Measurements from ENCODE around the gene PPM1K. TPM values are rescaled to one million over a fixed set of nuclear protein-coding genes. Genes with fewer than 3 reads are reported as not detected.

Gene PPM1K
- total RNA-seq: 10 to 100 TPM in 1 of 4 donors, 1 to 10 TPM in 3; 7.8 to 10.5 (median 9.2) TPM

DNA sequence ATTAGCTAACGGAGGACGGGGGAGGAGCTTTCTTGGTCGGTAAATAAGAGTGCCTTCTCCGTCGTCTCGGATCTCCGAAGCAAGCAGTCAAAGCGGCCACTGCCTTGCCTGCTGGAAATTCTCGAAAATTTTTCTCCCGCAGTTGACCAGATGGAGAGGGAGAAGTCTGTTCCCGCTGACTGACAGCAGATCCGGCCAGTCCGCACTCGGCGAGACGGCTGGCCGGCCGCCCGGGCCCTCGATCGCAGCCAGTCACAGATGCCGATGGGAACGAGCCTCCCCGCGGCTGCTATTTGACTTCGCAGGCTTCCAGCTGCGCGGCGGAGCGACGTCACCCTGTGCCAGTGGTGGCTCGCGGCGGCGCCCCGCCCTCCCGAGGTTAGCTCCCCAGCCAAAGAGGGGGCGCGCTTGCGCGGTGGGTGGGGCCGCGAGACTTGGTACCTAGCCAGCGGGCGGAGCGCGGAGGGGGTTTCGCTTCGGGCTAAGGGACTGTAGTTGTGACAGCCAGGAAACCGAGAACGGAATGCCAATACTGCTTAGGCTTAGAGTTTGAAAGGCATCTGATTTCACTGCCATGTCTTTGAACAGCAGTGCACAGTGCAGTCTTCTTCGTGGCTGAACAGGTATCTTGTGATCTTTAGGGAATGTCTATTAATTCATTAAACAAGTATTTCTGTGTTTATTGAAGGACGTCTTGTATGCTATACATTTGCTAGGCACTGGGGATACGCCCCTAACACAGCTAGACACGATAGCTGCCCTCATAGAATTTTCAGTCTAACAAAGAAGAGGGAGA, at the start of gene PPM1K:
Gene PPM1K, minus strand, starts transcription at position 123 of the 796 bp plus-strand sequence. CDS start 5,978 bp downstream, outside the sequence.
- WGBS: under 1% methylated on average over 37 of the region's 55 CpGs
- peak in 2 of 3 donors; percentile 70 to 82 for TF ChIP-seq POLR2AphosphoS5 (IDR thresholded peaks at IDR 0.05)
- TF ChIP-seq EP300 (IDR thresholded peaks at IDR 0.05): peak; percentile 27
- TF ChIP-seq, protein P1, sequence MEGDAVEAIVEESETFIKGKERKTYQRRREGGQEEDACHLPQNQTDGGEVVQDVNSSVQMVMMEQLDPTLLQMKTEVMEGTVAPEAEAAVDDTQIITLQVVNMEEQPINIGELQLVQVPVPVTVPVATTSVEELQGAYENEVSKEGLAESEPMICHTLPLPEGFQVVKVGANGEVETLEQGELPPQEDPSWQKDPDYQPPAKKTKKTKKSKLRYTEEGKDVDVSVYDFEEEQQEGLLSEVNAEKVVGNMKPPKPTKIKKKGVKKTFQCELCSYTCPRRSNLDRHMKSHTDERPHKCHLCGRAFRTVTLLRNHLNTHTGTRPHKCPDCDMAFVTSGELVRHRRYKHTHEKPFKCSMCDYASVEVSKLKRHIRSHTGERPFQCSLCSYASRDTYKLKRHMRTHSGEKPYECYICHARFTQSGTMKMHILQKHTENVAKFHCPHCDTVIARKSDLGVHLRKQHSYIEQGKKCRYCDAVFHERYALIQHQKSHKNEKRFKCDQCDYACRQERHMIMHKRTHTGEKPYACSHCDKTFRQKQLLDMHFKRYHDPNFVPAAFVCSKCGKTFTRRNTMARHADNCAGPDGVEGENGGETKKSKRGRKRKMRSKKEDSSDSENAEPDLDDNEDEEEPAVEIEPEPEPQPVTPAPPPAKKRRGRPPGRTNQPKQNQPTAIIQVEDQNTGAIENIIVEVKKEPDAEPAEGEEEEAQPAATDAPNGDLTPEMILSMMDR (IDR thresholded peaks at IDR 0.05): no peak
- TF ChIP-seq POLR2A (IDR thresholded peaks at IDR 0.05): peak in 1 of 2 donors; percentile 52
- peak; percentile 99 to 100 for DNase-seq (ENCODE audit: low spot score in 2 of 2)
- Histone ChIP-seq H3K4me1 (peaks cover 18% of the 10 kb centered on the region), H3K9me3 (no peaks in the 10 kb centered on the region), H3K27ac (peak within 1 kb of the TSS; percentile 98), H3K4me3 (peak within 1 kb of the TSS; percentile 95), H3K36me3 (no peaks in the 10 kb centered on the region), H3K27me3 (no peaks in the 10 kb centered on the region)

DNA sequence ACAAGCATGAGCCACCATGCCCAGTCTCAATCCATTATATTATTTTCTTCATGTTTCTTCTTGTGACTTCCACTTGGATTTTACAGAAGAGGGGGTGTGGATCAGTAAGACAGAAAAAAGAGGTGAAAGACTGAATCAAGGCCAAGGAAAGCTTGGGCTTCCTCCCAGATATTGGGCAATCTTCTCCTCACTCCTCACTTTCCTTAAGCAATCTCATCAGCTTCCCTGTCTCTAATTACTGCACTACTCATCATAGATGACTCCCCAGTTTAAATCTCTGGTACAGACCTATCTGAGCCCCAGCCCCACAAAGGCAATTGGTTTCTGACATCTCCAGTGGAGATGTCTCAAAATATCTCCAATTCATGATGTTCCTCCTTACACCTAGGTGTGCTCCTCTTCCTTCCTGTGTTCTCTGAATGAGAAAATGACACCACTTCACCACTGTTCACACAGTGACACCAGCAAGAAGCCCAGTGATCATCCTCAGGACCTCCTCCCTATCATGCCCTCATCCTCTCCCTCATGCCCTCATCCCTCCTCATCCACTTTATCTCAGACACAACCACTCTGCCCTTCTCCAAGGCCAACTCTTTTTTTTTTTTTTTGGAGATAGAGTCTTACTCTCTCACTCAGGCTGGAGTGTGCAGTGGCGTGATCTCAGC, 49.5 kb upstream of the PPM1K start:
- Histone ChIP-seq H3K4me3 (no peak overlapping the region), H3K9me3 (no peaks in the 10 kb centered on the region), H3K27ac (no peak overlapping the region), H3K27me3 (no peaks in the 10 kb centered on the region), H3K36me3 (no peaks in the 10 kb centered on the region), H3K4me1 (no peaks in the 10 kb centered on the region)
- WGBS: 95% methylated on average over 1 of the region's 1 CpG
- DNase-seq (ENCODE audit: low spot score in 2 of 2): no peak
- TF ChIP-seq, protein P1 (IDR thresholded peaks at IDR 0.05): no peak
- TF ChIP-seq EP300 (IDR thresholded peaks at IDR 0.05): no peak
- TF ChIP-seq POLR2A (IDR thresholded peaks at IDR 0.05): no peak
- TF ChIP-seq POLR2AphosphoS5 (IDR thresholded peaks at IDR 0.05): no peak

DNA sequence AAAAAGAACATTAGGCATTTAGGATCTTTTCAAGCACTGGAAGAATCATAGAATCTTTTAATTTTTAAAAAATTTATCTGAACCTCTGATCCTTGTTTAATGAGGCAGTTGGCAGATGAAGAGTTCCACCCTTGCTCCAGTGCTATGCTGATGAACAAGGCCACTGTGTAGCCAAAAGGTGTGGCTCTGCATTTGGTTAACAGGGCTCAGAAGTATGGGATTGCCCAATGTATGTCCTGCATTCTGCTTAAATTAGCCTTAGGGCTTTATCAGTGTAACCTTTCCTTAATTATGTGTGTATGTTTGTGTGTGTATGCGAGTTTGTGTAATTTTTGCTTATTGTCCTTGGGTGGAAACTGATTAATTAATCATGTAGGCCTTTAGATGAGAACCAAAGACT, 43.3 kb upstream of the PPM1K start:
- no peak for DNase-seq (ENCODE audit: low spot score in 2 of 2)
- no peak overlapping the region for H3K4me3 ChIP-seq
- H3K4me1 ChIP-seq: no peaks in the 10 kb centered on the region
- TF ChIP-seq POLR2A (IDR thresholded peaks at IDR 0.05): no peak
- TF ChIP-seq, protein P1 (IDR thresholded peaks at IDR 0.05): no peak
- no peak for TF ChIP-seq EP300 (IDR thresholded peaks at IDR 0.05)
- TF ChIP-seq POLR2AphosphoS5 (IDR thresholded peaks at IDR 0.05): no peak
- H3K9me3 ChIP-seq: no peaks in the 10 kb centered on the region
- no peak overlapping the region for H3K27ac ChIP-seq
- H3K36me3 ChIP-seq: no peaks in the 10 kb centered on the region
- WGBS: 65% methylated on average over 1 of the region's 1 CpG
- no peaks in the 10 kb centered on the region for H3K27me3 ChIP-seq

DNA sequence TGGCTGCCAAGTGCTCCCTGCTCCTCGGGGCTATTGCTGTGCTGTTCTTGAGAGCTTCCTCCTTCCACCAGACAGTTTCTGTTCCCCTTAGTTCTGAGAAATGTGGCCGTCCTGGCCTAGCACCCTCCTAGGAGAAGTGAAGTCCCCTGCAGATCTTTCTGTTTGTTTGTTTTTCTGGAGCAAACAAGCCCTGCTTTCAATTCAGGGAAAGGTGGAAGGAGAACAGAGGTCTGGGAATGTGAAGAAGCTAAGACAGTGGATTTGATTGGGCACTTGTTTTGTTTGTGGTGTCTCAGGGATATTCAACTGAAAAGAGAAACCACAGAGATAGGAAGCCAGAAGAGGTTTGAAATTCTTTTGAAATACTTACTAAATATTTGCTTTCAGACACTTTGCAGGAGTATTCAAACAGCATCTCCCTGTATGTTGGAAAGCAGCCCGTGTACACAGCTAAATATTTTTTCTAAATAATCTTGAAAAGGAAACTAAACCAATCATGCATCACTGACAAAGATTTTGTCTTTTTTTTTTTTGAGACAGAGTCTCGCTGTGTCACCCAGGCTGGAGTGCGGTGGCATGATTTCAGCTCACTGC, 36.5 kb upstream of the PPM1K start:
- TF ChIP-seq POLR2AphosphoS5 (IDR thresholded peaks at IDR 0.05): no peak
- no peak for TF ChIP-seq POLR2A (IDR thresholded peaks at IDR 0.05)
- no peak for TF ChIP-seq EP300 (IDR thresholded peaks at IDR 0.05)
- TF ChIP-seq, protein P1 (IDR thresholded peaks at IDR 0.05): no peak
- H3K27me3 ChIP-seq: no peaks in the 10 kb centered on the region
- H3K4me1 ChIP-seq: peaks cover 9% of the 10 kb centered on the region
- peak overlapping the region; percentile 10 for H3K4me3 ChIP-seq
- no peak for DNase-seq (ENCODE audit: low spot score in 2 of 2)
- peak overlapping the region; percentile 58 for H3K27ac ChIP-seq
- H3K9me3 ChIP-seq: no peaks in the 10 kb centered on the region
- no peaks in the 10 kb centered on the region for H3K36me3 ChIP-seq
- 48% methylated on average over 5 of the region's 5 CpGs for WGBS
